NCI-H2171 treated with DMSO at 0.1 percent for 48 hours (cell line): ENCODE data around the gene PIP5K1A.
"Not testable (repeated sequence)": the region's sequence is repeated elsewhere in the genome, so short reads cannot be mapped to it uniquely, and the experiment has no call there.

ENCODE experiments used
- DNase-seq: peaks from one replicate; lab custom pipeline; 2025; lab: John Stamatoyannopoulos, UW

PIP5K1A gene

GRCh38 chr1:151254217-151255213 is 56.2 kb downstream of the PIP5K1A start, which contains the start of gene PSMD4:
Gene PSMD4, plus strand, starts transcription at chr1:151254734. Its CDS starts 49 bp downstream, at chr1:151254783.
- peak; percentile 98 for DNase-seq

- DNase-seq, result no peak
Observed at GRCh38 chr1:151255381-151255780, 57.0 kb downstream of the PIP5K1A start.

GRCh38 chr1:151259351-151259750 is 61.0 kb downstream of the PIP5K1A start:
- no peak for DNase-seq

- DNase-seq, result no peak
Observed at GRCh38 chr1:151265446-151266236, 67.3 kb downstream of the PIP5K1A start.

GRCh38 chr1:151266315-151266714 is 68.0 kb downstream of the PIP5K1A start:
- DNase-seq, result no peak

GRCh38 chr1:151266821-151267220 is 68.5 kb downstream of the PIP5K1A start:
- no peak for DNase-seq

- DNase-seq, result no peak
Observed at GRCh38 chr1:151267760-151268159, 69.4 kb downstream of the PIP5K1A start.

GRCh38 chr1:151273924-151274466 is 75.6 kb downstream of the PIP5K1A start:
- no peak for DNase-seq

GRCh38 chr1:151275341-151275740 is 77.0 kb downstream of the PIP5K1A start:
- not testable (repeated sequence) for DNase-seq

- no peak for DNase-seq
Observed at GRCh38 chr1:151277249-151277648, 78.9 kb downstream of the PIP5K1A start.

- DNase-seq, result peak; percentile 96
Observed at GRCh38 chr1:151281225-151281968, 83.0 kb downstream of the PIP5K1A start.

- peak; percentile 100 for DNase-seq
Observed at GRCh38 chr1:151281969-151282882, 83.9 kb downstream of the PIP5K1A start, which contains the start of gene ZNF687. Gene ZNF687, plus strand, starts transcription at chr1:151282299. Its CDS starts 3,993 bp downstream, at chr1:151286292.

GRCh38 chr1:151282883-151283725 is 84.8 kb downstream of the PIP5K1A start:
- DNase-seq, result peak; percentile 22

- no peak for DNase-seq
Observed at GRCh38 chr1:151284013-151284577, 85.7 kb downstream of the PIP5K1A start.

- DNase-seq, result no peak
Observed at GRCh38 chr1:151286619-151287340, 88.4 kb downstream of the PIP5K1A start.

GRCh38 chr1:151287341-151287699 is 89.0 kb downstream of the PIP5K1A start:
- no peak for DNase-seq

- DNase-seq, result no peak
Observed at GRCh38 chr1:151287767-151288500, 89.6 kb downstream of the PIP5K1A start.

GRCh38 chr1:151288502-151288901 is 90.2 kb downstream of the PIP5K1A start:
- no peak for DNase-seq
